SK-MEL-5 (cell line): ENCODE measurements around the gene SLC35F1. TPM values are rescaled to one million over a fixed set of nuclear protein-coding genes. Genes with fewer than 3 reads are reported as not detected.
"Not testable (repeated sequence)": the region's sequence is repeated elsewhere in the genome, so short reads cannot be mapped to it uniquely, and the experiment has no call there.

ENCODE experiments used
- DNase-seq: peaks from one replicate; pipeline ENCODE4 v3.0.0-alpha.2; 2016; ENCODE audit warnings: low read depth, low spot score
- in situ Hi-C: cut with HindIII; loops from 2 replicates; pipeline ENCODE4 v1.10.0; 2016; ENCODE audit warnings: low sequenced_read_pairs, high pct_unique_total_duplicates, low pct_unique_long_range_greater_than_20kb
- total RNA-seq: library from RNA; depleted of rRNA; stranded (reverse); fragments of >200 nt; shearing (Covaris generic); gene quantifications from 2 replicates; pipeline ENCODE4 v1.2.3, GENCODE V29; 2014

Gene SLC35F1
- total RNA-seq, 1 experiment from 2014 or later = 2.5 TPM

DNA sequence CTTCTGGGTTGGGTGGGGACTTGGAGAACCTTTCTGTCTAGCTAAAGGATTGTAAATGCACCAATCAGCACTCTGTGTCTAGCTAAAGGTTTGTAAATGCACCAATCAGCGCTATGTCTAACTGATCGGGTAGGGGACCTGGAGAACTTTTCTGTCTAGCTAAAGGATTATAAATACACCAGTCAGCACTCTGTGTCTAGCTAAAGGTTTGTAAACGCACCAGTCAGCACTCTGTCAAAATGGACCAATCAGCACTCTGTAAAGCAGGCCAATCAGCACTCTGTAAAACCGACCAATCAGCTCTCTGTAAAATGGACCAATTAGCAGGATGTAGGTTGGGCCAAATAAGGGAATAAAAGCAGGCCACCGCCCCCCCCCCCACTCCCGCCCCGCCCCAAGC lies 58.7 kb downstream of the SLC35F1 start:
- in situ Hi-C loops, DNase-seq: not testable (repeated sequence)

- DNase-seq = no peak
- in situ Hi-C loops = no loop called here
These were observed 64.6 kb downstream of the SLC35F1 start for GRCh38 chr6:117971637-117972036.

DNA sequence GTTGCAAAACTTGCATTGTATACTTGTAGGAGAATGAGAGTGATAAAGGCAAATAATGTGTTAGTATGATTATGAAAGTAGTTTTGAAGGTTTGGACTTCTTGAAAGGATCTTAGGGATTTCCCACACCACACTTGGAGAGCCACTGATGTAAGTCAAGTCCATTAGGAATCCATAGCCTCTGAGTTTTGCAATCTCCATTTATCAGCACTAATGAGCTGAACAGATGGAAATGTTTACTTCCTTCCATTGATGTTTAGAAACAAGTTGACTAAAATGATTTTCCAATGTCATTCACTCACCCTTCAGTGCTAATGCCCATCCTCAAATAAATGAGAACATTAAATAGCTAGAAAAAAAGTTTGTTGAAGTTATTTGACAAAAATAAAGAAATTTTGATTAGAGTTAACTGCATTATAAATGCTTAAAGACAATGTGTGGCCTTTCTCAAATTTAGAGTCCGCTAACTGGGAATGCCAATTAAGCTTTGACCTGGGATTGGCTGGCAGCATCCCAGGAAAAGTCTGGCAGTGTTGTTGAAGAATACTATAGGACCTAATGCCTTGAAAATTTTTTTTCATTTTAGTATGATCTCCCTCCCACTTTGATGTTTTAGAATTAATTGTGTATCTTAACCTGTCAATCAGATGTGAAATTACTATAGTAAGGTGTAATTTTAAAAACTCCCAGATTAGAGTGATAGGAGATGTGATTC lies 68.0 kb downstream of the SLC35F1 start:
- in situ Hi-C loops = no loop called here
- no peak for DNase-seq

DNA sequence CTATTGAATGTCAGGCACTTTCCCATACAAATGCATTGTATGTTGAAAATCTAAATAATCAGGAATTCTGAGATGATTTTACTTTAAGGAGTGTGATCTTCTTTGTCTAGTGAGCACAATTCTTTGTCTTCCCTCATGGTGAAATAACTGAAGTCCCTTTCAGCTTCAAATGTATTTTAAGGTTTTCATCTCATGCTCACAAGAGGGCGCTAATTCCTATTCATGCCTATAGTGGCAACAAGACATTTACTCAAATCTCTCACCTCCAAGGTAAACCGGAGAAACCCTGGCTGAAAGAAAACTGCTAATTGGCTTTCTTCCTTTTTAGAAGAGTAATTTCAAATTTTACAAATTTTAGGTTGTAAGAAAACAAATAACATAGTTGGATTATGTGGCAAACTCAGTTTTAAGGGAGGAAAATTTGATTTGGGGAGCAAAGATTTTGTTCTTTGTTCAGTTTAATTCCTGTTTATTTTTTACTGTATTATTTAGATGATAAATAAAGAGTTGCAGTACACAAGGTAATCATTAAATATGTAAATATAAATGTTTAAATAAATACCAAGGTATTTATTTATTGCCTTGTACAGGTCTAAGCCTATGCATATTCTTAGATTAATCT lies 69.1 kb downstream of the SLC35F1 start:
- in situ Hi-C loops = no loop called here
- DNase-seq = peak; percentile 75

- in situ Hi-C loops = no loop called here
- DNase-seq = no peak
These were observed 78.9 kb downstream of the SLC35F1 start for GRCh38 chr6:117985916-117986315.

GRCh38 chr6:117986396-117986795 lies 79.3 kb downstream of the SLC35F1 start:
- DNase-seq = no peak
- in situ Hi-C loops = no loop called here

DNA sequence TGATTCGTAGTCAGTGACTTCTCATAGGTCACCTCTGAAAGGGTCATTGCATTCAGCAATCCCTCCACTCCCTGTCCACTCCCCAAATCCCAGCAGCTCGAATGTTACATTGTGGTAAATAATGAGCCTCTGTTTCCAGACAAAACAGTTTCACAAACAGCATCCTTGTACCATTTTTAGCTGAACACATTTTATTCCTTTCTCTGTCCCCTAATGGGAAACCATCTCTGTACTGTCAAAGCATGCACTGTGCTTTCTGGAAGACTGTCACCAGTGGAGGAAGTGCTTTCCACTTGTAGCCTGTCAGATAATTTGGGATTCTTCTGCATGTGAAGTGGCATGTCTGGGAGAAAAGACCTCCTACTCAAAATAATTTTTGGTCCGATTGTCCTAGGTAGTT lies 82.0 kb downstream of the SLC35F1 start:
- peak; percentile 41 for DNase-seq
- in situ Hi-C loops = no loop called here

GRCh38 chr6:117990151-117990550 lies 83.1 kb downstream of the SLC35F1 start:
- in situ Hi-C loops = no loop called here
- no peak for DNase-seq

DNA sequence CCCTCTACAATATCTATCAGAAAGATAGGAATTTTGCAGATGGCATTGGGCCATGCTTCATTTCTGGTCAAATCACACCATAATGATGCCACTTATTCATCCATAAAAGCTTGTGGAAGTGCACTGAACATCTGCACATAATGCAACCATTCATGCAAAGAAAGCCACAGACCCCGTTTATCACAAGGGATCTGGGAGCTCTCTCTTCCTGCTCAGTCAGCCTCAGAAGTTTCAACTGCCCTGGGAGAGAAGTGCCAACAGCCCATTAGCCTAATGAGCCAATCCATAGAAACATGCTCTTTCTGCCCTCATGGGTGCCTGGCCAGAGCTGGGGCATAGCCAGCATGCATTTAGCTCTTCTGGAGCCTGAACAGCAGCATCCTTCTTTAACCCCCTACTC lies 85.8 kb downstream of the SLC35F1 start:
- DNase-seq = peak; percentile 94
- in situ Hi-C loops = no loop called here

- peak; percentile 78 for DNase-seq
- in situ Hi-C loops = no loop called here
These were observed 105.9 kb downstream of the SLC35F1 start for GRCh38 chr6:118012944-118013343.

DNA sequence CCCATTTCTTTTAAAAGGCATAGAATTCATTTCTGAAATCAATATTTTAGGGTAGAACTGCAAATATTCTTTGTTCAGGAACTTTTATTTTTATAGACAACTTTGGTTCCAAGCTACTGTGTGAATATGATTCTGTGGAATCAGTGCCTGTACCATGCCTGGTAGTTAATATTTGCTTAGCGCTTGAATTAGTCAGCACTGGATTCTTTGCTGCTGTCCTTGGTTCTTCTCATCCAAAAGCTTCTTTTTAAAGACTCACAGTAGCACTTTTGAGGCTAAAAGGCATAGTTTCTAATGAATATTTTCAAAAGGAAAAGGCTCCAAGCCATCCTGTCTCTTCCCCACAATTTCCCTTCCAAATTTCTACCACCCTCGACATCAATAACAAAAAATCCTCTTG lies 109.5 kb downstream of the SLC35F1 start:
- DNase-seq = no peak
- in situ Hi-C loops = no loop called here

- in situ Hi-C loops = no loop called here
- no peak for DNase-seq
These were observed 110.3 kb downstream of the SLC35F1 start for GRCh38 chr6:118017301-118017848.

DNA sequence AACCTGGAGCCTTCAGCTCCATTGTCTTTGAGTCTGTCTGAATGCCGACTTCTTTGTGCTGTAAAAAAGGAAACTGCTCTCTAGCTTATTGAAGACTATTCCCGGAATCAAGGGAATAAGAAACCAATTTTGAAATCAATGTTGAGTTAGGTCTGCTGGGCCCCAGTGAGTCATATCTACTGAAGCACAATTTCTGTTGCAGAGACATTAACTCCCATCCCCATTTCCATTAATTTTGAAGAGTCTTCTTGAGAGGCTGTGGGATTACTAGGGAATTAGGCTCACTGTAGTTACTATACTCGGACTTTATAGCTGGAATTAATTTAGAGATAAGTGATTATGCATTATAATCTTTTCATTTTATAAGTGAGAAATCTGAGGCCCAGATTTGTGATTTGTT lies 116.7 kb downstream of the SLC35F1 start:
- in situ Hi-C loops = no loop called here
- no peak for DNase-seq

DNA sequence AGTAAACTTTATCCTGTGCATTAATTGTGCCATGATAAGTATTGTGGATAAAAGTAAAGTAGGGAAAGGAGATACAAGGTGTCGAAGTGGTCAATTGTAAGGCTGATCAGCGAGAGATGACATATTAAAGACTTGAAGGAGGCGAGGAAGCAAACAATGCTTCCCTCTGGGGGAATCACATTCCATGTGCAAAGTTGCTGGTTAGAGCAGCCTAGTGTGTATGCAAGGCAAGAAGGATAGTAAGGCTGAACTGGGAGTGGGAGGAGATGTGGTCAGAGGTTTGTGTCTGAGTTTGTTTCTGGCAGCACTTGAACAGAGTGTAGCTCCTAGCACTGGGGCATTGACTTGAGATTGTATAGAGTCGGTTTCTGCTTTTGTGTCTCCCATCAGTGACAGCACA lies 122.9 kb downstream of the SLC35F1 start:
- in situ Hi-C loops = no loop called here

DNA sequence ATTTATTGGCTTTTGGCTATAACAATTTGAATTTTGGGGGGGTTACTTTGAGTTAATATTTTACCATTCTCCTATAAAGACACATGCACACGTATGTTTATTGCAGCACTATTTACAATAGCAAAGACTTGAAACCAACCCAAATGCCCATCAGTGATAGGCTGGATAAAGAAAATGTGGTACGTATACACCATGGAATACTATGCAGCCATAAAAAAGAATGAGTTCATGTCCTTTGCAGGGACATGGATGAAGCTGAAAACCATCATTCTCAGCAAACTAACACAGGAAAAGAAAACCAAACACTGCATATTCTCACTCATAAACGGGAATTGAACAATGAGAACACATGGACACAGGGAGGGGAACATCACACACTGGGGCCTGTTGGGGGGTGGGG lies 130.4 kb downstream of the SLC35F1 start:
- DNase-seq, in situ Hi-C loops: not testable (repeated sequence)

More for the DNA sequence above, 122.9 kb downstream of the SLC35F1 start:
- DNase-seq = no peak

DNA sequence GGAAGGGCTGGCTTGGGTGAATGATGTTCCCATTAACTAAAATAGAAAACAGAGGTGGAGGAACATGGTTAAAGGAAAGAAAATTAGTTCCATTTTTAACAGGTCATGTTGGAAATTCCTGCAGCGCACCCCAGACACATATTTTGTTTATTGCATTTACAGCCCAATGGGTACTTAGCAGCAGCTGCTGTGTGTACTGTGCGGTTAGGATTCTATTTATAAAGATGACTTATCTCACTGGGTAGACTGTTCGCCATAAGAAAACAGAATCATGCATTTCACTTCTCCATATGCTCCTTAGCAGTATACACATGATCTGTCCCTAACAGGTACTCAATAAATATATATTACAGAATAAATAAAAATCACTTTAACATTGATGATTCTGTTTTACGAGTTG lies 135.8 kb downstream of the SLC35F1 start:
- no peak for DNase-seq
- in situ Hi-C loops = no loop called here

GRCh38 chr6:118044275-118044674 lies 137.2 kb downstream of the SLC35F1 start:
- in situ Hi-C loops = no loop called here
- DNase-seq = no peak

- DNase-seq = peak; percentile 66
- in situ Hi-C loops = no loop called here
These were observed 147.0 kb downstream of the SLC35F1 start for GRCh38 chr6:118054082-118054481.

GRCh38 chr6:118061666-118062065 lies 154.6 kb downstream of the SLC35F1 start:
- DNase-seq = no peak
- in situ Hi-C loops = no loop called here
